CD4-positive, alpha-beta T cell treated with Interleukin-4 for 1 hour (primary cell): ENCODE results near the gene ASTN1.

ENCODE experiments used
- DNase-seq, 2 donors: peaks; one replicate each; pipeline ENCODE4 v3.0.0-alpha.2; 2020 to 2022

Gene ASTN1

GRCh38 chr1:177164380-177165068, at the start of gene ASTN1:
ASTN1 (minus strand) TSS chr1:177164712; CDS start chr1:177164676, 36 bp downstream.
- DNase-seq, result no peak

- DNase-seq, result no peak
These were observed 46.7 kb upstream of the ASTN1 start for GRCh38 chr1:177211231-177211630.

GRCh38 chr1:177210071-177210470, 45.6 kb upstream of the ASTN1 start:
- DNase-seq, result no peak

- DNase-seq, result no peak
These were observed 44.8 kb upstream of the ASTN1 start for GRCh38 chr1:177209357-177209756.

- DNase-seq, result no peak
These were observed 44.4 kb upstream of the ASTN1 start for GRCh38 chr1:177208920-177209319.

GRCh38 chr1:177206831-177207355, 42.4 kb upstream of the ASTN1 start:
- no peak for DNase-seq

GRCh38 chr1:177200290-177200689, 35.8 kb upstream of the ASTN1 start:
- DNase-seq, result no peak

GRCh38 chr1:177198243-177198642, 33.7 kb upstream of the ASTN1 start:
- DNase-seq, result no peak

GRCh38 chr1:177190308-177190970, 25.9 kb upstream of the ASTN1 start:
- no peak for DNase-seq

- no peak for DNase-seq
These were observed 22.1 kb upstream of the ASTN1 start for GRCh38 chr1:177186639-177187038.

GRCh38 chr1:177185209-177185608, 20.7 kb upstream of the ASTN1 start:
- DNase-seq, result no peak

GRCh38 chr1:177183836-177184235, 19.3 kb upstream of the ASTN1 start:
- DNase-seq, result no peak

GRCh38 chr1:177181631-177182291, 17.2 kb upstream of the ASTN1 start:
- no peak for DNase-seq

GRCh38 chr1:177181280-177181630, 16.7 kb upstream of the ASTN1 start:
- no peak for DNase-seq

- no peak for DNase-seq
These were observed 10.6 kb upstream of the ASTN1 start for GRCh38 chr1:177174921-177175634.

GRCh38 chr1:177173976-177174375, 9.5 kb upstream of the ASTN1 start:
- DNase-seq, result no peak

- no peak for DNase-seq
These were observed 8.4 kb upstream of the ASTN1 start for GRCh38 chr1:177172866-177173265.

GRCh38 chr1:177172272-177172671, 7.8 kb upstream of the ASTN1 start:
- DNase-seq, result no peak

GRCh38 chr1:177171536-177172123, 7.1 kb upstream of the ASTN1 start:
- DNase-seq, result no peak

- DNase-seq, result peak in 1 of 2 donors; percentile 14
These were observed 6.4 kb upstream of the ASTN1 start, which contains the start of gene BRINP2 for GRCh38 chr1:177170756-177171535. BRINP2 (plus strand) TSS chr1:177170958; CDS start chr1:177229877, 58,919 bp downstream.

GRCh38 chr1:177165069-177165439, 542 bp upstream of the ASTN1 start:
- no peak for DNase-seq

- no peak for DNase-seq
These were observed 600 bp downstream of the ASTN1 start for GRCh38 chr1:177163844-177164379.
